Stimulated activated effector memory CD8-positive, alpha-beta T cell treated with anti-CD3 and anti-CD28 coated beads, Interleukin-12 subunit alpha, Interleukin-12 subunit beta, amount 100 ng/mL, for 72 hours (primary cell): ENCODE data around the gene MIEF1.

Experiments
- ATAC-seq: fragments of 150-1000 bp; cut with Tn5 transposase; 2 replicates; pipeline ENCODE4 v1.10.0; 2021
- DNase-seq, 2 donors: peaks; one replicate each; pipeline ENCODE4 v3.0.0; 2021 to 2022; ENCODE audit warnings: low spot score in 2 of 2
- H3K27ac Mint-ChIP-seq: one replicate; pipeline ENCODE4 v1.8.0; 2022; ENCODE audit warnings: mild to moderate bottlenecking, mixed read lengths
- H3K36me3 Mint-ChIP-seq: one replicate; pipeline ENCODE4 v1.8.0; 2022; ENCODE audit warnings: mild to moderate bottlenecking, mixed read lengths
- H3K4me1 Mint-ChIP-seq: one replicate; pipeline ENCODE4 v1.8.0; 2022; ENCODE audit warnings: mixed read lengths
- H3K4me3 Mint-ChIP-seq: one replicate; pipeline ENCODE4 v1.8.0; 2022; ENCODE audit warnings: mild to moderate bottlenecking, mixed read lengths
- H3K9me3 Mint-ChIP-seq: one replicate; pipeline ENCODE4 v1.8.0; 2022; ENCODE audit warnings: mixed read lengths

The MIEF1 gene

GRCh38 chr22:39562839-39563489, 60.9 kb downstream of the MIEF1 start:
- H3K27ac Mint-ChIP-seq = no peak overlapping the region
- no peak for ATAC-seq
- peaks cover 22% of the 10 kb centered on the region for H3K4me1 Mint-ChIP-seq
- DNase-seq = no peak
- peaks cover 5% of the 10 kb centered on the region for H3K9me3 Mint-ChIP-seq
- H3K36me3 Mint-ChIP-seq = no peaks in the 10 kb centered on the region
- H3K4me3 Mint-ChIP-seq = no peak overlapping the region

- Mint-ChIP-seq H3K27ac (no peak overlapping the region), H3K36me3 (no peaks in the 10 kb centered on the region), H3K4me1 (peaks cover 24% of the 10 kb centered on the region), H3K4me3 (no peak overlapping the region), H3K9me3 (peaks cover 5% of the 10 kb centered on the region)
- DNase-seq = no peak
- no peak for ATAC-seq
Measured at GRCh38 chr22:39563571-39564428, 61.7 kb downstream of the MIEF1 start.

GRCh38 chr22:39565414-39565944, 63.4 kb downstream of the MIEF1 start:
- no peak for ATAC-seq
- peaks cover 5% of the 10 kb centered on the region for H3K9me3 Mint-ChIP-seq
- no peak overlapping the region for H3K4me3 Mint-ChIP-seq
- H3K4me1 Mint-ChIP-seq = peaks cover 24% of the 10 kb centered on the region
- DNase-seq = no peak
- H3K27ac Mint-ChIP-seq = no peak overlapping the region
- H3K36me3 Mint-ChIP-seq = no peaks in the 10 kb centered on the region

- ATAC-seq (peak; percentile 72), DNase-seq (no peak)
- Mint-ChIP-seq H3K36me3 (no peaks in the 10 kb centered on the region), H3K27ac (peak overlapping the region; percentile 21), H3K4me1 (peaks cover 24% of the 10 kb centered on the region), H3K9me3 (peaks cover 5% of the 10 kb centered on the region), H3K4me3 (no peak overlapping the region)
Measured at GRCh38 chr22:39567135-39567946, 65.3 kb downstream of the MIEF1 start.
